H1 (cell line): ENCODE data around the gene CDH12.

Experiments
- ASH2L ChIP-seq: fragments of 200-600, 300-600 bp; sonication (generic); IDR thresholded peaks from one replicate; pipeline ENCODE4 v1.7.1; 2017; ENCODE audit warnings: low read length
- CEBPB ChIP-seq: IDR thresholded peaks from 2 replicates; pipeline ENCODE4 v1.6.1; 2012; ENCODE audit warnings: low read depth, low read length
- CTCF ChIP-seq, 3 experiments: IDR thresholded peaks; 1 replicate in 2 of 3; 2 replicates in 1 of 3; pipeline versions ENCODE4 v1.5.1 to v1.6.1; 2011; ENCODE audit warnings: low read length in 3 of 3, mild to moderate bottlenecking in 3 of 3, inconsistent platforms in 2 of 3, low read depth in 1 of 3, moderate library complexity in 1 of 3; ENCODE audit not compliant: insufficient read depth in 1 of 3; ENCODE audit errors: control extremely low read depth in 1 of 3
- MAX ChIP-seq: IDR thresholded peaks from 2 replicates; pipeline ENCODE4 v1.6.1; 2012; ENCODE audit warnings: inconsistent platforms
- POLR2A ChIP-seq, 2 experiments: IDR thresholded peaks; 1 replicate in 1 of 2; 2 replicates in 1 of 2; pipeline ENCODE4 v1.6.1; 2011; ENCODE audit warnings: low read depth in 2 of 2, low read length in 2 of 2, mild to moderate bottlenecking in 2 of 2; ENCODE audit errors: control extremely low read depth in 1 of 2
- TEAD4 ChIP-seq: IDR thresholded peaks from 2 replicates; pipeline ENCODE4 v1.6.1; 2012; ENCODE audit warnings: low read depth, low read length, inconsistent platforms, mixed read lengths
- TF ChIP-seq, protein P1 (sequence below): IDR thresholded peaks from 2 replicates; pipeline ENCODE4 v1.6.1; 2011; ENCODE audit warnings: low read length, improper control_type of control experiment

DNA sequence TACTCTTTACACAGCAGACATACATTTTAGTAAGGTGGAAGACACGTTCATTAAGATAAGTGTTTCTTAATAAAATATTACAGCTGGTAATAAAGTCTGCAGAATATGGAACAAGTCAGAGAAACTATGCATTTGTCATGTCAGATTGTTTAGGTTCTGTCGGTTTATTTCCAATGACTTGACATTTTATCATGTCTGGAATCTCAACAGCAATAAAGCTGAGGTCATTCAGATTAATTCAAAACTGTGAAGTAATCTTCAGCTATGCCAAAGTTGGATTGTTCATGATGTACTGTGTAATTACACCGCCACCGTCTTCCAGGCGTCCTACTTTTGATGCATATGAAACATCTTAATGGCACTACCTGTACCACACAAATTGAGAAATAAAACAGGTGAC lies 1032.6 kb downstream of the CDH12 start:
- no peak for TF ChIP-seq POLR2A (IDR thresholded peaks at IDR 0.05; ENCODE audit: control extremely low read depth in 1 of 2, low read depth in 2 of 2, low read length in 2 of 2)
- no peak for TF ChIP-seq CTCF (IDR thresholded peaks at IDR 0.05; ENCODE audit: control extremely low read depth in 1 of 3, insufficient read depth in 1 of 3, low read depth in 1 of 3, low read length in 3 of 3)
- no peak for TF ChIP-seq ASH2L
- no peak for TF ChIP-seq TEAD4
- no peak for TF ChIP-seq CEBPB
- TF ChIP-seq MAX, result no peak
- TF ChIP-seq, protein P1, sequence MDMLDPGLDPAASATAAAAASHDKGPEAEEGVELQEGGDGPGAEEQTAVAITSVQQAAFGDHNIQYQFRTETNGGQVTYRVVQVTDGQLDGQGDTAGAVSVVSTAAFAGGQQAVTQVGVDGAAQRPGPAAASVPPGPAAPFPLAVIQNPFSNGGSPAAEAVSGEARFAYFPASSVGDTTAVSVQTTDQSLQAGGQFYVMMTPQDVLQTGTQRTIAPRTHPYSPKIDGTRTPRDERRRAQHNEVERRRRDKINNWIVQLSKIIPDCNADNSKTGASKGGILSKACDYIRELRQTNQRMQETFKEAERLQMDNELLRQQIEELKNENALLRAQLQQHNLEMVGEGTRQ, result no peak
